ENCODE results near the gene DENND6B. TPM values are rescaled to one million over a fixed set of nuclear protein-coding genes. Genes with fewer than 3 reads are reported as not detected.
A peak's percentile ranks its signal among the peaks of the same experiment; 100 is the strongest.

Gene DENND6B
- total RNA-seq, 1 donor from 2014 or later: 19.6 TPM

DNA sequence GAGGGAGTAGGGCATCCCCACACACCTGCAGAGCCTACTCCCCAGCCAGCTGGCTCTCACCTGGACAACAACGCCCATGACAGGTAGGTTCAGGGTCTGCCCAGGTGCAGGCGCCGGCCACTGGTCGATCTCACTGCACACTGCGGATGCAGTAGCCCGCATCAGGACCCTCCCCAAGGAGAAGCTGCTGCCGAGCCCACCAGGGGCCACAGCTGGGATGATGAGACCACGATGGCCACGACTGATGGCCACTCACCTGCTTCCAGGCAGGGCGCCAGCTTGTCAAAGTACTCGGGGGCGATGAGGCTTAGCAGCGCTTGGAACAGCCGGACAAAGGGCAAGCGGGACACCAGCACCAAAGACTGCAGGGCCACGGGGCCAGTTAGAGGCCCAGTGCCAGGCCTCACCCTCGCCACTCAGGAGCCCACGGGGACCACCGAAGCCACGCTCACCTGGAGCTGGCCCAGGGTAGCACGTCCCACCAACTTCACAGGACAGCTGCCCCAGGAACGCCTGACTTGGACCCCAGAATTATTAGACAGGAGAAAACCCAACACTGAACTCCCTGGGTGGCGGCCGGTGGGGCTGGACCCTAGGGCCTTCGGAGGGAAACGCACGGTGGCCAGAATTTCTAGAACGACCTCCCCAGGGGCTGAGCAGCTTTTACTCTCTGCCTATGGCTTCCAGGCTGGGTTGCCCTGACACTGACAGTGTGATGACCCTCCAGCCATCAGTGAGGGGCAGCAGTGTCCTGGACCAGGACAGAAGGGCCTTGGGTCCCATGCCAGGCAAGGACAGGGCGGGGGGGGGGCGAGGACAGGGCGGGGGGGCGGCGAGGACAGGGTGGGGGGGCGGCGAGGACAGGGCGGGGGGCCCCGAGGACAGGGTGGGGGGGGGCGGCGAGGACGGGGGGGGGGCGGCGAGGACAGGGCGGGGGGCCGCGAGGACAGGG, 10.4 kb downstream of the DENND6B start:
- DNase-seq (ENCODE audit: low spot score in 2 of 2) (no peak), FAIRE-seq (no peak)

DNA sequence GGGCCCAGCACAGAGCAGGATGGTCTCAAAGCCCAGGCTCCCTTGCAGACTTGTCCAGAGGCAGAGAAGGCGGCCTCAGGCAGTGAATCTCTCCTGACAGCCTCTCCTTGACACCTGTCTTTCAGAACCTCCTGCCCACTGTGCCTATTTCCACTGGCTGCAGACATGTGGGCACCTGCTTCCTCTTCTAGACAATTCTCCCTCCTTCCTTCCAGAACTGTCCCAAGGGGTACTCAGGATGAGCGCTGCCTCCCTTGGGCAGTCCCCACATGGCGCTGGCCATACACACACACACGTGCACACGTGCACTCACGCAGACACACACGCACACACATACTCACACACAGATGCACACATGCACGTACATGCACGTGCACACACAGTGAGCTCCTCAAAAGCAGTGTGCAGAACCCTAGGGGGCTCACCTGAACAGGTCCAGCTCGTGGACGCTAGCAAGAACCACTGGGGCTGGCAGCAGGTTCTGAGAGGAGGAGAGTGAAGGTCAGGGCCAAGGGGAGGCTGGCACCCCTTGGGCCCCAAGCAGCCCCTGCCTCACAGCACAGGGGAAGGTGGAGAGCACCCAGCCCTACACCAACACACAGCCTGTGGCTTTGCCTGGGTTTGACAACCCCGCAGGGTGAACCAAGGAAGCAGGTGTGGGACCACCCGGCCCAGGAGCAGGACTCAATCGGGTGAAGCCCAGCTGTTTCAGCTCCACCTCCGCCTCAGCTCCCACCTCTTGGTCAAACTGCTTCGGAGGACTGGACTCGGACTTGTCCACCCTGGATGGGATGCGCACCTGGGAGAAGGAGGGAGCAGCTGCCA, 11.3 kb downstream of the DENND6B start:
- DNase-seq (ENCODE audit: low spot score in 2 of 2): no peak

DNA sequence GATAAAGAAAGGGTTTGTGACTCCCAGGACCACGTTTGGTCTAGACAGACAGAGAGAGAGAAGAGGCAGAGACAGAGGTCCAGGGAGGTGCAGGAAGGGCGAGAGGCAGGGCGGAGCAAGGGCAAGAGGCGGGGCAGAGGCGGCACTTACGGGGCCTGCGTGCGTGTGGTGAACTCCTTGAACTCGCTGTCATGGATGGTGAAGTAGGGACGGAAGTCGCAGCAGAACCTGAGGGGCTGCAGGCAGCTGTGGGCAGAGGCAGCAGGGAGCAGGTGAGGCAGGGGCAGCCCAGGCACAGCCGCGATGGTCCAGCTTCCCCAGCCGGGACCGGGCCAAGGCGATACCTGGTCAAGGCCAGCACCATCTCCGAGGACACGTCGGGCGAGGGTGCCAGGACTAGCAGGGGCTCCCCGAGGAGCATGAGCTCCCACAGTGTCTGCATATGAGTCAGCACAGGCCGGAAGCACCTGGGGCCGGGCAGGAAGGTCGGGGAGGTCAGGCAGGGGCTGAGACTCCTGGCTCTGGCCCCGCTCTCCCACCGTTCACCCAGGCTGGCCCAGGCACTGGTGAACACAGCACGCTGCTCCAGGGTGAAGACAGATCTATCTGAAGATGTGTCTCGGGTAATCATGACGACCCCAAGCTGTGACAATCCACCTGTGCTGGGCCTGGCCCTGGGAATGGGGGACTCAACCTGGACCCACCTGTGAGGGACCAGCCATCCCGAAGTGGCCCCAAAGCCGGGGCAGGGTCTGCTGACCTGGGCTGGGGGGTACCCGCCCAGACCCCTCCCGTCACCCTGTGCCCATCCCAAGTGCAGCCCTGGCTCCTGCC, 12.1 kb downstream of the DENND6B start:
- FAIRE-seq (no peak), DNase-seq (ENCODE audit: low spot score in 2 of 2) (no peak)

More for the DNA sequence above, 11.3 kb downstream of the DENND6B start:
- FAIRE-seq: no peak

DNA sequence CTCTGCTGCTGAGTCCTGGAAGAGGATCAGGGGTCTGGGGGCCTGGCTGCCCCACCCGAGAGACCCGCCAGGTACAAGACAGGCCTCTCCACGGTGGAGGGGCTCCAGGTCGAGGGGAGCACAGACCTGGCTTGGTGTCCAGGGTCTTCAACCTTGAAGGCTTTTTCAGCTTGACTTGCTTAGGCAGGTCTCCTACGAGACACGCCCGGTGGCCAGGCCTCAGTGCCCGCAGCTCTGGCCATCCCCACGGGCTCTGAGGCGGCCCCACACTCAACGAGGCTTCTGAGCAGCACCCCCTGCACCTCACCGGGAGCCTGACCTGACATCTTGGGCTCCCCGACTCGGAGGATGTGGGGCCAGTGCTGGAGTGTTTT, 12.7 kb downstream of the DENND6B start:
- FAIRE-seq: no peak
- DNase-seq (ENCODE audit: low spot score in 2 of 2): no peak

DNA sequence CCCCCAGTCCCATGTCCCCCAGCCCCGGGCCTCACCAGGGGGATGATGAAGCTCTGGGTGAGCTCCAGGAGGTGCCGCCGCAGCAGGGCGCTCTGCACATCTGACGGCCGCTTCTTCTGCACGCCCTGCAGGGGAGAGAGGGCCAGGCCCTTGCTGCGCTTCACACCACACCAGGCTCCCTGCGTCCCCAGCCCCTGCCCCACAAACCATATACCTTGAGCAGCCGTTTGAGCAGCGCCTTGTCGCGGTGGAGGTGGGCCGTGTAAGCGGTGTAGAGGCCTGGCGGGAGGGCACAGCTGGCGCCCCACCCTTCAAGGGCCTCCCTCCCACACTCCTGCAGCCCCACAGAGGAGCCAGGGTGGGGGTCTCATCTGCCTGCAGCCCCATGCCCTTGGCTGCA, 13.2 kb downstream of the DENND6B start:
- DNase-seq (ENCODE audit: low spot score in 2 of 2) (no peak), FAIRE-seq (no peak)

DNA sequence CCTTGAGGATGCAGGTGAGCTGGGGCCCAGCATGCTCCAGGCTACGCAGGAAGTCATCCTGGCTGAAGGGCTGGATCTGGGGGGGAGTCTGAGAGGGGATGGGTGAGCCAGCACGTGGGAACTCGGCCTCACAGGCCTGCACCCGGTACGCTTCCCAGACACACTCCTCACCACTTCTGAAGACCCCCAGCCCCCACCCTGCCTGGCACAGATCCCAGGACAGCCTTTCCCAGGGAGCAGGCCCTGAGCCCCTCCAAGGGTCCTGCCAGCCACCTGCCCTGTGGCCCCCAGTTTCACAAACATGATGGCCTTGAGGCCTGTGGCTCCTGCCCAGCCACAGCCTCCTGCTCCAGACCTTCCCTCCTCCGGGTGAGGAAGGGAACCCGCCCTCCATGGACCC, 13.8 kb downstream of the DENND6B start:
- FAIRE-seq: no peak
- no peak for DNase-seq (ENCODE audit: low spot score in 2 of 2)

DNA sequence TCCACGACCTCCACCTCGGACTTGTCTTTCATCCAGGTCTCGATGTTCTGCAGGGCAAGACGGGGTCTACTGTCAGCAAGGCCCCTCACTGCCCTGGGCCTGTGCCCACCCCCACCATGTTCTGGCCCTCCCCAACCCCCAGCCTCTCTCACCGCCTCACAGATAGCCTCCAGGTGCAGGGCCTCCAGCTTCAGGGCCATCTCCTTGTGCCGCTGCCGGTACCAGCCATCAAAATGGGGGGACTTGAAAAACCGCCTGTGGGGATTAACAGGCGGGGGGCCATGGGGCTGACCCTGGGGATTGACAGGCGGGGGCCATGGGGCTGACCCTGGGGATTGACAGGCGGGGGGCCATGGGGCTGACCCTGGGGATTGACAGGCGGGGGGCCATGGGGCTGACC, 14.4 kb downstream of the DENND6B start:
- FAIRE-seq (no peak), DNase-seq (ENCODE audit: low spot score in 2 of 2) (no peak)

DNA sequence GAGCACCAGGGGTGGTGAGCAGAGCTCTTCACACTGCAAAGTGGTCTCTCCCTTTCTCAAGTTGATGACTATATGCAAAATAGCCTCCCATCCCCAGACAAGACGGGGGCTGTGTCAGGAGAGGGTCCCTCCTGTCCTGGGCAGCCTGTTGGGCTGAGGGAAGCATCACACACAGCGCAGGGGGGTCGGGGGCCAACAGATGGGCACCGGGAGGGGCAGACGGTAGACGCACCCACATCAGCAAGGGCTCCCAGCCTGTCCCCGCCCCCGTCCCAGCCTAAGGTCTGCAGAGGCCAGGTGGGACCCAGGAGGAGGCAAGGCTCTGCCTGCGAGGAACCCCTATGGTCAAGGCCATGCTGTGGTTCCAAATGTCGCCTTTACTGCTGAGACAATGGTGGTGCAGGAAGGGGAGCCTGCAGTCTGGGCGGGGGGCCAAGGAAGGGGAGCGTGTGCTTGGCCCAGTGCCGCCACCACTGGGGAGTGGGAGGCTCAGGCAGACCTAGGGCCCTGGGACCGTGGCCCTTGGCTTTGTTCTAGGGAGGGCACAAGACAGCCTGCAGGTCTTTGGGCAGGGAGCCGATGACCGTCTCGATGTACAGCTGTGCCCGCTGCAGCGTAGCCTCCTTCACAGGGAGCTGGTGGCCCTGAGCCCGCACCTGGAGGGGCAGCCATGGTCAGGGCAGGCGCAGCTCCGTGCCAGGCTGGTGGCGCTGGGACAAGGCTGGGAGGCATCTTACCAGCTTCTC, 15.0 kb downstream of the DENND6B start:
- no peak for FAIRE-seq
- no peak for DNase-seq (ENCODE audit: low spot score in 2 of 2)

DNA sequence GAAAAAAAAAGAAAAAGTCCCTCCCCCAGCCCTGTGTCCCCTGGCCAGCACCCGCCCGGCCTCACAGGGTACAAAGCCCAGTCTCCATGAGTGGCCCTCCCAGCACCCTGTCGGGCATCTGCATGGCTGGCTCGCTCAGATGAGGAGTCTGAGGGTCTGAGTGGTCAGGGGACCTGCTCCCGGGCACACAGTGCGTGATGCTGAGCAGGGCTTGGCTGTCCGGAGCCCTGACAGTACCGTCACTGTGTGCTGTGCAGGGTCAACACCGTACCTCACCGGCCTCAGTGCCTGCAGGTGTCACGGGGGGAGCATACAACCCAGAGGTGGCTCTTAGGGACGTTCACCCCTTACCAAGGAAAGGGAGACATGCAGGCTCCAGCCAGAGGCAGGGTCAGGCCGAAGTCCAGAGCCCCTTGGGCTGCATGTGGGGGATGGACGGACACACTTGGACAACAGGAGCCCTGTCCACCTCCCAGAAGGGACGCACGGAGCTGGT, 15.8 kb downstream of the DENND6B start:
- FAIRE-seq: no peak
- no peak for DNase-seq (ENCODE audit: low spot score in 2 of 2)

DNA sequence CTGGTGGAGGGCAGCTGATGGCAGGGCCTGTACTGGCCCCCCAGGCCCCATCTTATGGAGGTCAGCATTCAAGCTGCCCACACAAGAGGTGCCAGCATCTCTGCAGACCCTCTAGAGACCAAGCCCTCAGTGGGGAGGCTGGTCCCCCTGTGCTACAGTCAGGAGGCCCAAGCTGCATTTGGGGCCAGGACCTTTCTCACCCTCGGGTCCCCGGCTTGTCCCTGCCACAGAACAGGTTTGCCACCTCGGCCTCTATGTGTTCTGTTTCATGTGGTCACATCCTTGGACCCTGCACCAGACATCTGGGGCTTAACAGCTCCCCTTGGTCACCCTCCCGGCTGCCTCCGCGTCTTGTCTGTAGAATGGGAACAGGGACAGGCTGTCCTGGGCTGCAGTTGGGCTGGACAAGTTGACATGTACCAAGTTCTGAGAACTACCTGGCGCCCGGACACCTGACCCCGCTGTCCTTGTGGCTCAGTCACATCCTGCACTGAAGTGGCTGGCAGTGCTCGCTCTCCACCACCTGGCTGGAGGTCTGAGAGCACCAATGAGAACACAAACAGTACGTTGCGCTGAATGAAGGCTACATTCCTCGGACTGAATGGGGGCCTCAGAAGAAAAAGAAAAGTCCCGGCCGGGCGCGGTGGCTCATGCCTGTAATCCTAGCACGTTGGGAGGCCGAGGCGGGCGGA, 16.6 kb downstream of the DENND6B start:
- FAIRE-seq: no peak
- no peak for DNase-seq (ENCODE audit: low spot score in 2 of 2)

DNA sequence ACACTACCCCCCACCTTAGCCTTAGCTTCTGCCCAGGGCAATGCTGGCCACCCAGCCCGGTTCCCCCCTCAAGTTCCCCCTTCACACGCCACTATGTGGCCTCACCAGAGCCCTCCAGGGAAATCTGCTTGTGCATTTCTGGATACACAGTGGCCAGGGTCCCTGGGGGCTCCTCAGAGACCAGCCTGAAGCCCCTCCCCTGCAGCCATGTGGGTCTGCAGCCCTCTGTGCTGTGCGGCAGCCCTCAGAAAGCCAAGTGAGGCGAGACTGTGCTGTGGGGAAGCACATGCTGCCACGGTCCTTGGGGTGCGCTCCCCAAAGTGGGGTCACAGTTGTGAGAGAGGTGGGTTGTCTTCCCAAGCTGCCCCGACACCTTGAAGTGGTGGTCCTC, 17.2 kb downstream of the DENND6B start:
- DNase-seq (ENCODE audit: low spot score in 2 of 2) (no peak), FAIRE-seq (no peak)

DNA sequence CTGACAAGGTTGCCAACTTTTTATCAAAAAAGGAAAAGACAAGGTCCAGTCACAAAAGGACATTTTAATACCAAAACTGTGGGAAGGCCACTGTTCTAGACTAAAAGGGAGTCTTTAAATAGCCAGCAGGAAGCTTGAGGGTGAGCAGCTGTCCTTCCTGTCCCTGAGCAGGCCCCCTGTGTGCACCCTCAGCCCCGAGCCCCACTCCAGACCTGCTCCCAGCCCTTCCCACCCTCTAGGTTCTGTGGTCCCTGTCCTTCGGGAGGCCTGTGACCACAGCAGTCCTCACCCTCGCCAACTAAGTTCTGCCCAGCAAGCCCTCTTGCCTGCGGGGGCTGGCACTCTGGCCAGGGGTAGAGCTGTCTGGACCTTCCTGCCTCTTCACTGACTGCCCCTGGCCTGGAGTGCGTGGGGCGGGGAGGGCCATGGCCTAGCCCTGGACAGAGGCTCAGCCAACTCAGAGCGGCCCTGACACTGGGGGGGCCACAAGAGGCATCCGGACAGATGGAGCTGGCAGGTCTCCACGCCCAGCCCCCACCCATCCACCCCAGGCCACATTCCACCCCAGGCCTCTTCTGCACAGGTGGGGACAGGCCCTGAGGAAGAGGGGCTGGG, 17.7 kb downstream of the DENND6B start:
- FAIRE-seq: no peak
- no peak for DNase-seq (ENCODE audit: low spot score in 2 of 2)

DNA sequence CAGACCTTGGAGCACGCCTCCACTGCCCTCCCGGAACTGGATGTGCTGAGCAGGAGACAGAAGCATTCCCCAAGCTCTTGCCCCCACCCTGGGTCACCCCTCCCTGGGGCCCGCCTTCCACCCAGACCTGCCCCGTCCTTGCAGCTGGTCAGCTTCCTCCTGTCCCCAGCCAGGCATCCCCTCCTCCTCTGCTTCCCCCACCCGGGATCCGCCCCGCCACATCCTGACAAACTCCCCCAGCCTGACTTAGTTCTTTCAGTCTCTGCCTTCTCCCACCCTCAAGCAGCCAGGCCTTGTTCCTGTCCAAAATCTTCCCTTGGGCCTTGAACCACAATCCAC, 18.2 kb downstream of the DENND6B start:
- FAIRE-seq: no peak
- no peak for DNase-seq (ENCODE audit: low spot score in 2 of 2)

DNA sequence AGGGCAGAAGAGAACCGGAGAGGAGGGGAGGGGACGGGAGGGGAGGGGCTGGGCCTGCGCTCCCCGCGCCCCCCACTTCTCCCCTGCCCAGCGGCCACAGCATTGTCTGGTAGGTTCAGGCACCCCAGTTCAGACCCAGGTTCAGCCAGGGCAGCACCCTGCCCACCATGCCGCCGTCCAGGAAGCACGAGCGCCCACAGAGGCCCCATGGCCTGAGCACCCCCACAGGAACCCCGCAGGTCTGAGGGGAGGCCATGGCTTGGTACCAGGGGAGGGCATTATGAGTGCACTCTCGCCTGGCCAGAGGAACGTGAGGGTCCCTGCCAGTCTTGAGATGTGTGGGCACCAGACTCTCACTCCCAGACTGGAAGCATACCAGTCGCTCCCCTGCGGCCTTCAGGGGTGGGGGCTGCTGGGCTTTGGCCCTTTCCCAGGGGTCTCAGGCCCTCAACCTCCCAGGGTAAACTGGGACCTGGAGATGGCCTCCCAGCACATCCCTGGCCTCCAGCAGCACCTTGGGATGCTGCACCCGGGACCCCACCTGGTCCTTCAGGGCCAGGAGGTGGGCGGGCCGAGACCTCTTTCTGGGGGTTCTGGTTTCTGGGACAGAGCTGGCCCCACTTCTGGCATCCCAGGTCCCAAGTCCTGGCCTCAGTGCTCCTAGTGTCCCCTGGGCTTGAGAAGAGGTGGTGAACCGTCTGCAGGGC, 18.8 kb downstream of the DENND6B start:
- DNase-seq (ENCODE audit: low spot score in 2 of 2): no peak
- no peak for FAIRE-seq

DNA sequence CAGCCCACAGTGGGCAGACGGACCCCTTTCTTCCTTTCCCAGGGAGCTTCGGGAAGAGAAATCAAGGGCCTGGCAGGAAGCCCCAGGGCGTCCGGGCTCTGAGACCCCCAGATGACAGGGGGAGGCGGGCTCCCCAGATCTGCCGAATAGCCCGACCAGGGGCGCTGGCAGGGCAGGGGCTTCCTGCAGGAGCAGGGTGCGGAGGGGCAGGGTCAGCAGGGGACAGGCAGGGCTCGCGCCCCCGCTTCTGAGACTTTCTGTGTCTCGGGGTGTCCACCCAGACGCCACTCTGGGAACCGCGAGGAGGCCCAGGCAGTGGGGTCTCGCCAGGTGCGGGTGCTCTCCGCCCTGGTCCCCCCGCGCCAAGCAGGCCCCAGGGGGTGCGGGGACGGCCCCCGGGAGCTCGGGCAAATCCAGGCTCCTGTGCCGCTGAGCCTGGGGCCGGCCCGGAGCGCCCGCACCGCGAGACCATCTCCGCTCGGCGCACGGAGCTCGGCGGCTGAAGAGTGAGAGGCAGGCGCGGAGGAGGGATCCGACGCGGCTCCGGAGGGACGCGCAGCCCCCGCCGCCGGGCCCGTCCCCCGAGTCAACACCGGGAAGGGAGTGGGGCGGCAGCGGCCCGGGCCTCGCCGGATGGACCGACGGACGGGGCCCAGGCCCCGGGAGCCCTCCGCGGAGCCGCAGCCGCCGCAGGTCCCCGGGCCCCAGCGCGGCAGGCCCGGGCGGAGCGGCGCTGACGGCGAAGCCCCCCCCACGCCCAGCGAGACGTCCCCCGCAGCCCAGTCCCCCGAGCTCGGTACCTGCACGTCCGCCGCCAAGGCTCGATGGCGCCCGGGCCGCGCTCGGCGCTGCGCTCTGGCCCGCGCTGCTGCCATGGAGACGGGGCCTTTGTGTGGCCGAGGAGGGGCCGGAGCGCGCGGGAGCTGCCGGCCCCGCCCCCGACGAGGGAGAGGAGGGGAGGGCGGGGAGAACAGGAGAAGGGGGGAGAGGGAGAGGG, 19.8 kb downstream of the DENND6B start, which contains the start of gene PLXNB2:
TSS of gene PLXNB2 (minus strand) at position 894 of the 997 bp plus-strand sequence. CDS start 17,062 bp downstream, outside the sequence.
- DNase-seq (ENCODE audit: low spot score in 2 of 2) (peak; percentile 94 to 95), FAIRE-seq (no peak)

DNA sequence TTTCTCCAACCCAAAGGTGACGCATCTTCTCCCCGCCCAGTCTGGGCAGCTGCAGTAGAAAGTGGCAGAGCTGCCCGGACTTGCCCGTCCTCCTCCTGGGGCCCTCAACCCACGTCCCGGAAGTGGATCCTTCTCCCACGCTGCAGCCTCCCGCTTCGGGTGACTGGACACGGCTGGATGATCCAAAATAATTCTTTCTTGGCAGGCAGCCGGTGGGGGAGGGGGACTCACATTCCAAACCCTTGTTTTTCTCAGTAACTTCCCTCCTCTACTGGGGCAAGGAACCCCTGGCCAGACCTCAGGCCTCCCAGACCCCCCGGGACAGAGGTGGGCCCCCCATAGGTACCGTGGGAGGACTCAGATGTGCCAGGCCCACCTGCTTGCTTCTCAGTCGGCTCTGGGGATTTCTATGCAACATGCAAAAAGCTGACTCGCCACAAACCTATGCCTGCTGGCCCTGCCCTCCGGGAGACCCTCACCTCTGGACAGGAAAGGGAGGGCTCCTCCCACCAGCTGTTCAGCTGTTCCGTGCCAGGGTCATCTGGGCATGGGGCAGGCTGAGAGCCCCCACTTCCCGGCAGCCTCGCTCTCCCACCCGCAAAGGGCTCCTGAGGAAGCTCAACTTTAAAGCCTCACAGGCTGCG, 20.8 kb downstream of the DENND6B start:
- no peak for FAIRE-seq
- peak; percentile 74 to 83 for DNase-seq (ENCODE audit: low spot score in 2 of 2)
